ENCODE data around the gene ARHGAP42.

Gene ARHGAP42

GRCh38 chr11:101014600-101015285 is 327.7 kb downstream of the ARHGAP42 start:
- no peak for TF ChIP-seq ISL1 (CRISPR knock-in tag; IDR thresholded peaks at IDR 0.05)
- no peak for ATAC-seq

- no peak for ATAC-seq
- TF ChIP-seq PATZ1 (CRISPR knock-in tag; IDR thresholded peaks at IDR 0.05; ENCODE audit: borderline replicate concordance) = no peak
- no peak for TF ChIP-seq RARB (CRISPR knock-in tag; IDR thresholded peaks at IDR 0.05)
- TF ChIP-seq ZNF565 (CRISPR knock-in tag; conservative IDR thresholded peaks at IDR 0.05; ENCODE audit: low read depth) = no peak
Observed at GRCh38 chr11:101019870-101020269, 332.8 kb downstream of the ARHGAP42 start.

DNA sequence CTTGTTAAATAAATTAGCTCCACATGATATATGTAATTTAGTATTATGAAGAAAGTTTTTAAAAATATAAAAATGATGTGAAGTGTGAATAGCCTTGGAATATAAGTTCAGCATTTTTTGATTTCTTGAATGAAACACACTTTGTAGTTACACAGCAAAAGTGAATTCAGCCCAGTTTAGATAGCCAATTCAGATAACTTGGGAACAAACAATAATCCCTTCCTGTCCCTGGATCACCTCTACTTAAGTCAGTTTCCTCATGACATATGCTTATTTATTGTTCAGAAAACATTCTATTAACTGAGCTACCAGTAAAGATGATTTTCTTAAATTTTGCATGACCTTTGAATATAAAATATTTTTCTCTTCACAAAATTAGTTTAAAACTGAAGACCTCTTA is 335.2 kb downstream of the ARHGAP42 start:
- TF ChIP-seq ESRRG (CRISPR knock-in tag; IDR thresholded peaks at IDR 0.05) = no peak
- no peak for TF ChIP-seq SNAI2 (CRISPR knock-in tag; IDR thresholded peaks at IDR 0.05)
- TF ChIP-seq, protein P1, sequence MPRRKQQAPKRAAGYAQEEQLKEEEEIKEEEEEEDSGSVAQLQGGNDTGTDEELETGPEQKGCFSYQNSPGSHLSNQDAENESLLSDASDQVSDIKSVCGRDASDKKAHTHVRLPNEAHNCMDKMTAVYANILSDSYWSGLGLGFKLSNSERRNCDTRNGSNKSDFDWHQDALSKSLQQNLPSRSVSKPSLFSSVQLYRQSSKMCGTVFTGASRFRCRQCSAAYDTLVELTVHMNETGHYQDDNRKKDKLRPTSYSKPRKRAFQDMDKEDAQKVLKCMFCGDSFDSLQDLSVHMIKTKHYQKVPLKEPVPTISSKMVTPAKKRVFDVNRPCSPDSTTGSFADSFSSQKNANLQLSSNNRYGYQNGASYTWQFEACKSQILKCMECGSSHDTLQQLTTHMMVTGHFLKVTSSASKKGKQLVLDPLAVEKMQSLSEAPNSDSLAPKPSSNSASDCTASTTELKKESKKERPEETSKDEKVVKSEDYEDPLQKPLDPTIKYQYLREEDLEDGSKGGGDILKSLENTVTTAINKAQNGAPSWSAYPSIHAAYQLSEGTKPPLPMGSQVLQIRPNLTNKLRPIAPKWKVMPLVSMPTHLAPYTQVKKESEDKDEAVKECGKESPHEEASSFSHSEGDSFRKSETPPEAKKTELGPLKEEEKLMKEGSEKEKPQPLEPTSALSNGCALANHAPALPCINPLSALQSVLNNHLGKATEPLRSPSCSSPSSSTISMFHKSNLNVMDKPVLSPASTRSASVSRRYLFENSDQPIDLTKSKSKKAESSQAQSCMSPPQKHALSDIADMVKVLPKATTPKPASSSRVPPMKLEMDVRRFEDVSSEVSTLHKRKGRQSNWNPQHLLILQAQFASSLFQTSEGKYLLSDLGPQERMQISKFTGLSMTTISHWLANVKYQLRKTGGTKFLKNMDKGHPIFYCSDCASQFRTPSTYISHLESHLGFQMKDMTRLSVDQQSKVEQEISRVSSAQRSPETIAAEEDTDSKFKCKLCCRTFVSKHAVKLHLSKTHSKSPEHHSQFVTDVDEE (CRISPR knock-in tag; IDR thresholded peaks at IDR 0.05) = no peak
- no peak for TF ChIP-seq ISL1 (CRISPR knock-in tag; IDR thresholded peaks at IDR 0.05)
- no peak for TF ChIP-seq ZC3H10 (CRISPR knock-in tag; IDR thresholded peaks at IDR 0.05)
- no peak for TF ChIP-seq TOX (CRISPR knock-in tag; IDR thresholded peaks at IDR 0.05; ENCODE audit: borderline replicate concordance)
- TF ChIP-seq, protein P2, sequence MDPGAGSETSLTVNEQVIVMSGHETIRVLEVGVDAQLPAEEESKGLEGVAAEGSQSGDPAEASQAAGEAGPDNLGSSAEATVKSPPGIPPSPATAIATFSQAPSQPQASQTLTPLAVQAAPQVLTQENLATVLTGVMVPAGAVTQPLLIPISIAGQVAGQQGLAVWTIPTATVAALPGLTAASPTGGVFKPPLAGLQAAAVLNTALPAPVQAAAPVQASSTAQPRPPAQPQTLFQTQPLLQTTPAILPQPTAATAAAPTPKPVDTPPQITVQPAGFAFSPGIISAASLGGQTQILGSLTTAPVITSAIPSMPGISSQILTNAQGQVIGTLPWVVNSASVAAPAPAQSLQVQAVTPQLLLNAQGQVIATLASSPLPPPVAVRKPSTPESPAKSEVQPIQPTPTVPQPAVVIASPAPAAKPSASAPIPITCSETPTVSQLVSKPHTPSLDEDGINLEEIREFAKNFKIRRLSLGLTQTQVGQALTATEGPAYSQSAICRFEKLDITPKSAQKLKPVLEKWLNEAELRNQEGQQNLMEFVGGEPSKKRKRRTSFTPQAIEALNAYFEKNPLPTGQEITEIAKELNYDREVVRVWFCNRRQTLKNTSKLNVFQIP (CRISPR knock-in tag; IDR thresholded peaks at IDR 0.05; ENCODE audit: borderline replicate concordance, low read depth) = no peak
- no peak for TF ChIP-seq CREB5 (CRISPR knock-in tag; IDR thresholded peaks at IDR 0.05; ENCODE audit: low read depth)
- no peak for TF ChIP-seq OSR1 (CRISPR knock-in tag; IDR thresholded peaks at IDR 0.05)
- no peak for TF ChIP-seq PPARA (CRISPR knock-in tag; IDR thresholded peaks at IDR 0.05; ENCODE audit: borderline replicate concordance)
- TF ChIP-seq CSRNP3 (CRISPR knock-in tag; IDR thresholded peaks at IDR 0.05) = no peak
- ATAC-seq = no peak

GRCh38 chr11:101028644-101029043 is 341.6 kb downstream of the ARHGAP42 start:
- no peak for ATAC-seq
- TF ChIP-seq PATZ1 (CRISPR knock-in tag; IDR thresholded peaks at IDR 0.05; ENCODE audit: borderline replicate concordance) = no peak
- TF ChIP-seq, protein P1 (CRISPR knock-in tag; IDR thresholded peaks at IDR 0.05) = no peak
- TF ChIP-seq PPARA (CRISPR knock-in tag; IDR thresholded peaks at IDR 0.05; ENCODE audit: borderline replicate concordance) = no peak
- no peak for TF ChIP-seq OSR1 (CRISPR knock-in tag; IDR thresholded peaks at IDR 0.05)
- no peak for TF ChIP-seq ZFP30 (CRISPR knock-in tag; IDR thresholded peaks at IDR 0.05)
- no peak for TF ChIP-seq ZNF8 (CRISPR knock-in tag; IDR thresholded peaks at IDR 0.05)
- TF ChIP-seq CSRNP3 (CRISPR knock-in tag; IDR thresholded peaks at IDR 0.05) = no peak
- TF ChIP-seq CREB5 (CRISPR knock-in tag; IDR thresholded peaks at IDR 0.05; ENCODE audit: low read depth) = no peak
- no peak for TF ChIP-seq BACH2 (CRISPR knock-in tag; IDR thresholded peaks at IDR 0.05; ENCODE audit: borderline replicate concordance)
- TF ChIP-seq SNAI2 (CRISPR knock-in tag; IDR thresholded peaks at IDR 0.05) = no peak
